HCT116 (cell line): ENCODE data around the gene PTPN7. TPM values are rescaled to one million over a fixed set of nuclear protein-coding genes. Genes with fewer than 3 reads are reported as not detected.

Experiments used
- ATAC-seq: fragments of 200-7000 bp; cut with Tn5 transposase; 2 replicates; pipeline ENCODE4 v1.9.1; 2020; ENCODE audit warnings: mild to moderate bottlenecking, moderate library complexity
- BruUV-seq: library from RNA; stranded (reverse); fragments of 400-500 nt; replicated peaks from 2 replicates; lab custom pipeline; 2021; lab: Mats Ljungman, UMichigan
- CTCF ChIA-PET: fragments of 300-600 bp; sonication (Branson Sonifier 250); formaldehyde crosslinking; loops from one replicate; lab custom pipeline; 2021; ENCODE audit warnings: antibody characterized with exemption; lab: Charles Lee
- POLR2A ChIA-PET: fragments of 300-600, 350-600 bp; sonication (Branson Sonifier 250); formaldehyde crosslinking; loops from one replicate; lab custom pipeline; 2021; ENCODE audit warnings: antibody characterized with exemption; lab: Charles Lee
- RAD21 ChIA-PET, 2 experiments: fragments of 300-600 bp; sonication (Branson Sonifier 250); formaldehyde crosslinking; loops; one replicate each; lab custom pipeline; 2023; ENCODE audit warnings: low total read pairs in 2 of 2; ENCODE audit not compliant: uncharacterized antibody in 2 of 2, unreplicated experiment in 2 of 2, low non-redundant PET in 1 of 2; lab: Charles Lee
- DNase-seq: peaks from one replicate; pipeline ENCODE4 v3.0.0-alpha.2; 2010; ENCODE audit warnings: low read depth, low spot score
- H2AFZ ChIP-seq: fragments of 200-600 bp; shearing (Covaris generic), sonication (generic); 2 replicates; pipeline ENCODE4 v1.6.1; 2017; ENCODE audit warnings: low read depth, mixed run types, mixed read lengths, antibody characterized with exemption, low read length; ENCODE audit not compliant: poor library complexity, severe bottlenecking
- H3K27ac ChIP-seq: 2 replicates; pipeline ENCODE4 v1.5.1; 2012; ENCODE audit warnings: low read depth, low read length
- H3K27me3 ChIP-seq: fragments of 200-600 bp; sonication (generic); 2 replicates; pipeline ENCODE4 v1.6.1; 2016; ENCODE audit warnings: mixed run types, low read length, mixed read lengths; ENCODE audit not compliant: insufficient read depth
- H3K36me3 ChIP-seq, 2 experiments: fragments of 200-500 bp in 1 of 2; fragments of 200-600 bp in 1 of 2; sonication (Bioruptor generic) in 1 of 2; sonication (generic) in 1 of 2; 2 replicates each; pipeline versions ENCODE4 v1.5.1 to v1.6.1; 2014 to 2016; ENCODE audit warnings: low read length in 2 of 2, inconsistent platforms in 1 of 2, mixed read lengths in 1 of 2, mixed run types in 1 of 2; ENCODE audit not compliant: insufficient read depth in 2 of 2, control insufficient read depth in 1 of 2
- H3K4me1 ChIP-seq, 2 experiments: fragments of 200-600 bp in 1 of 2; sonication (generic) in 1 of 2; 2 replicates each; pipeline versions ENCODE4 v1.5.1 to v1.6.1; 2012 to 2017; ENCODE audit warnings: low read length in 2 of 2, inconsistent platforms in 1 of 2, mild to moderate bottlenecking in 1 of 2, mixed read lengths in 1 of 2, mixed run types in 1 of 2, moderate library complexity in 1 of 2; ENCODE audit not compliant: insufficient read depth in 2 of 2, control insufficient read depth in 1 of 2
- H3K4me2 ChIP-seq: fragments of 200-600 bp; sonication (generic); 2 replicates; pipeline ENCODE4 v1.6.1; 2017; ENCODE audit warnings: mixed run types, low read length, mixed read lengths
- H3K4me3 ChIP-seq, 2 experiments: fragments of 200-600 bp in 1 of 2; sonication (generic) in 1 of 2; replicated peaks in 1 of 2; 2 replicates each; pipeline ENCODE4 v1.5.1; 2011 to 2016; ENCODE audit warnings: low read length in 2 of 2, control low read depth in 1 of 2, low read depth in 1 of 2, mild to moderate bottlenecking in 1 of 2, mixed read lengths in 1 of 2, mixed run types in 1 of 2
- H3K79me2 ChIP-seq: fragments of 200-600 bp; sonication (generic); 2 replicates; pipeline ENCODE4 v1.6.1; 2017; ENCODE audit warnings: mild to moderate bottlenecking, mixed run types, low read length, moderate library complexity, mixed read lengths; ENCODE audit not compliant: insufficient read depth
- H3K9ac ChIP-seq: fragments of 200-600 bp; sonication (generic); 2 replicates; pipeline ENCODE4 v1.6.1; 2016; ENCODE audit warnings: low read length, mixed read lengths
- H3K9me2 ChIP-seq: fragments of 200-600 bp; sonication (generic), shearing (Covaris generic); 2 replicates; pipeline ENCODE4 v1.6.1; 2017; ENCODE audit warnings: mixed run types, mild to moderate bottlenecking, moderate library complexity; ENCODE audit not compliant: insufficient read depth
- H3K9me3 ChIP-seq, 2 experiments: fragments of 200-500 bp in 1 of 2; fragments of 200-600 bp in 1 of 2; sonication (Bioruptor generic) in 1 of 2; sonication (generic) in 1 of 2; 2 replicates each; pipeline ENCODE4 v1.6.1; 2014 to 2017; ENCODE audit warnings: low read length in 2 of 2, mixed read lengths in 2 of 2, inconsistent platforms in 1 of 2, low read depth in 1 of 2, mild to moderate bottlenecking in 1 of 2, mixed run types in 1 of 2, moderate library complexity in 1 of 2; ENCODE audit not compliant: control insufficient read depth in 1 of 2, insufficient read depth in 1 of 2
- H4K20me1 ChIP-seq: fragments of 200-600 bp; sonication (generic), shearing (Covaris generic); 2 replicates; pipeline ENCODE4 v1.6.1; 2017; ENCODE audit warnings: mixed run types, mild to moderate bottlenecking, moderate library complexity; ENCODE audit not compliant: insufficient read depth
- CTCF ChIP-seq, 3 experiments: fragments of 200-600 bp in 1 of 3; sonication (generic) in 1 of 3; IDR thresholded peaks in 2 of 3; conservative IDR thresholded peaks in 1 of 3; 2 replicates each; pipeline ENCODE4 v1.5.1; 2012 to 2017; ENCODE audit warnings: low read depth in 2 of 3, low read length in 2 of 3, antibody characterized with exemption in 1 of 3, borderline replicate concordance in 1 of 3, control low read depth in 1 of 3, mild to moderate bottlenecking in 1 of 3, mixed read lengths in 1 of 3, mixed run types in 1 of 3, moderate library complexity in 1 of 3; ENCODE audit not compliant: insufficient read depth in 1 of 3
- EZH2 ChIP-seq: fragments of 200-600 bp; sonication (generic); IDR thresholded peaks from 2 replicates; pipeline ENCODE4 v1.6.1; 2017; ENCODE audit warnings: antibody characterized with exemption, mixed run types
- JUND ChIP-seq: IDR thresholded peaks from 2 replicates; pipeline ENCODE4 v1.6.1; 2012
- POLR2A ChIP-seq: IDR thresholded peaks from 2 replicates; pipeline ENCODE4 v1.7.0; 2011; ENCODE audit warnings: borderline replicate concordance; ENCODE audit not compliant: insufficient read depth, insufficient read length; ENCODE audit errors: extremely low read depth
- RAD21 ChIP-seq: IDR thresholded peaks from 2 replicates; pipeline ENCODE4 v1.6.1; 2012; ENCODE audit warnings: low read depth, mild to moderate bottlenecking
- YY1 ChIP-seq: IDR thresholded peaks from 2 replicates; pipeline ENCODE4 v1.6.1; 2011; ENCODE audit warnings: low read length, low read depth, moderate library complexity, mild to moderate bottlenecking; ENCODE audit not compliant: insufficient replicate concordance; ENCODE audit errors: extremely low read depth
- ZBTB33 ChIP-seq: IDR thresholded peaks from 2 replicates; pipeline ENCODE4 v1.6.1; 2011; ENCODE audit warnings: mild to moderate bottlenecking, low read length, moderate library complexity; ENCODE audit not compliant: insufficient replicate concordance; ENCODE audit errors: extremely low read depth
- intact Hi-C: fragments of 100-400 bp; cut with micrococcal nuclease; formaldehyde crosslinking; loops from 2 replicates; pipeline ENCODE4 v1.10.0; 2022
- total RNA-seq: library from RNA; stranded (reverse); gene quantifications from one replicate; pipeline ENCODE4 v1.2.1, GENCODE V29; 2021; ENCODE audit not compliant: unreplicated experiment

Gene PTPN7
- total RNA-seq, 1 experiment from 2014 or later: 0.76 TPM

GRCh38 chr1:202204065-202204464, 43.7 kb upstream of the PTPN7 start:
- Histone ChIP-seq H3K4me2 (no peak overlapping the region), H3K9me3 (no peaks in the 10 kb centered on the region), H2AFZ (no peak overlapping the region), H3K4me1 (peaks cover 24 to 25% of the 10 kb centered on the region in 2 experiments), H3K36me3 (no peaks in the 10 kb centered on the region), H3K4me3 (no peak overlapping the region), H3K27me3 (no peaks in the 10 kb centered on the region; the same call in 1 of the 2 replicates), H3K9me2 (no peaks in the 10 kb centered on the region), H3K27ac (no peak overlapping the region), H3K79me2 (no peaks in the 10 kb centered on the region), H4K20me1 (no peaks in the 10 kb centered on the region), H3K9ac (no peak overlapping the region)
- BruUV-seq: no TSS peak
- ATAC-seq (no peak), DNase-seq (no peak)
- RAD21 ChIA-PET: no interaction called here
- POLR2A ChIA-PET: no interaction called here
- intact Hi-C loops: no loop called here
- CTCF ChIA-PET: interaction anchor here (2.2 kb wide), 1 partner anchor 15 kb away, joined by 5 read pairs; no protein-coding TSS in a partner anchor
- TF ChIP-seq EZH2 (no peak), POLR2A (no peak), JUND (no peak), CTCF (IDR thresholded peaks at IDR 0.05 in 2 of 3, conservative IDR thresholded peaks at IDR 0.05 in 1 of 3; ENCODE audit: borderline replicate concordance in 1 of 3, insufficient read depth in 1 of 3, low read depth in 2 of 3, low read length in 2 of 3) (no peak), YY1 (no peak), RAD21 (no peak), ZBTB33 (no peak)
